Measurements from ENCODE around the gene ZRANB3. TPM values are rescaled to one million over a fixed set of nuclear protein-coding genes. Genes with fewer than 3 reads are reported as not detected.

Gene ZRANB3
- total RNA-seq, 4 donors from 2014 or later: 1.6 to 7.4 (median 2.8) TPM

GRCh38 chr2:135246711-135247270, 284.2 kb downstream of the ZRANB3 start:
- Histone ChIP-seq H3K36me3 (no peaks in the 10 kb centered on the region), H3K4me1 (no peaks in the 10 kb centered on the region), H3K9me3 (peaks cover 0 to 6% (median 3%) of the 10 kb centered on the region in 4 donors), H3K4me3 (no peak overlapping the region), H3K27me3 (no peaks in the 10 kb centered on the region), H3K27ac (no peak overlapping the region)
- TF ChIP-seq POLR2A (IDR thresholded peaks at IDR 0.05) (no peak), CTCF (IDR thresholded peaks at IDR 0.05) (no peak)
- DNase-seq: no peak

DNA sequence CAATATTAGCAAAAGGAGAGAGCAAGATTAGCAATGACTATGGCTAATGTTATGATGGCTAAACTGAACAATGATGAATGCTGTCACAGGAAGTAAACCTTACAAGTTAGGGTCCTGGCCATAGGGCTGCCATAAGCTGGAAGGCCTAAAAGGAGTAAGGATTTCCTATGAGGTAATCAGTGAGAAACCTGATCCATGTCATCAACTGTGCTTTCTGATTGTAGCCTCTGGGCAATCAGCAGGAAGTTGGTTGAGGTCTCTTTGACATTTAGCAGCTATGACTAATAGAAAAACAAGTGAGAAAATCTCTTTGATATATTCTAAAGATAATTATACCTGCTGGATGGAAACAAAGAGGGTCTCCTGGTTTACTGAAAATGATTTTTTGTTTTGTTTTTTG, 285.9 kb downstream of the ZRANB3 start:
- no peaks in the 10 kb centered on the region for H3K4me1 ChIP-seq
- no peak overlapping the region for H3K27ac ChIP-seq
- DNase-seq: no peak
- no peak for TF ChIP-seq CTCF (IDR thresholded peaks at IDR 0.05)
- no peak for TF ChIP-seq POLR2A (IDR thresholded peaks at IDR 0.05)
- no peaks in the 10 kb centered on the region for H3K36me3 ChIP-seq
- H3K27me3 ChIP-seq: no peaks in the 10 kb centered on the region
- H3K4me3 ChIP-seq: no peak overlapping the region
- H3K9me3 ChIP-seq: peaks cover 0 to under 1% (median 0%) of the 10 kb centered on the region in 4 donors

DNA sequence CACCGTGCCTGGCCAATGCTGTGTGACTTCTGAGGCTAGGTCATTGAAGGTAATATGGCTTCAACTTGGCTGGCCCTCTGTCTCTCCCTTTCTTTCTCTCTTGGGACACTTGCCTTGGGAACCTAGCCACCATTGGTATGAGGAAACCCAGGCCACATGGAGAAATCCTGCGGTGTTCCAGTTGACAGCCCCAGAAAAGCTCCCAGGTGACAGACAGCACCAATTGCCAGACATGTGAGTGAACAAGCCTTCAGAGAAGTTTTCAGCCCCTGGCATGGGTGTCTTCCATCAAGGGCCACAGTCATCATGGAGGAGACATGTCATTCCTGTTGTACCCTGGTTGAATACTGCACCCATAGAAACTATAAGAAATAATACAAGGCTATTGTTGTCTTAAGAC, 292.4 kb downstream of the ZRANB3 start:
- no peaks in the 10 kb centered on the region for H3K9me3 ChIP-seq
- no peaks in the 10 kb centered on the region for H3K27me3 ChIP-seq
- H3K27ac ChIP-seq: no peak overlapping the region
- H3K4me1 ChIP-seq: no peaks in the 10 kb centered on the region
- TF ChIP-seq POLR2A (IDR thresholded peaks at IDR 0.05) (no peak), CTCF (IDR thresholded peaks at IDR 0.05) (no peak)
- no peak for DNase-seq
- no peak overlapping the region for H3K4me3 ChIP-seq
- no peaks in the 10 kb centered on the region for H3K36me3 ChIP-seq

DNA sequence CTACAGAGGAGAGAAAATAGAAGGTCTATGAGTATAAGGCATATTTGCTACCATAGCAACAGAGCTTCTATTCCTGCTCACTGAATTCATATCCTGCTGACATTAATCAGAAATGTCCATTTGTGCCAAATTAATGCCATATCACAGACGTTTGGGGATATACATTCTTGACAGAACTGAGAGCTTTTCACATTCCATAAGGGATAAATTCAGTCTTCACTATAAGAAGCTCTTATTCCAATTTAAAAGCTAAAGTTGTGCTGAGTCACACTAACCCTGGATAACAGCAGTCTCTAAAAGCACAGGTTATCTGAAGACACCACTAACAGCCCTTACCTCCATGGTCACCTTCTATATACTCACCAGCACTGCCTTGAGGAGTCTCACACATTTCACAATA, 300.9 kb downstream of the ZRANB3 start:
- Histone ChIP-seq H3K27ac (no peak overlapping the region), H3K27me3 (no peaks in the 10 kb centered on the region), H3K9me3 (no peaks in the 10 kb centered on the region), H3K4me1 (no peaks in the 10 kb centered on the region), H3K36me3 (no peaks in the 10 kb centered on the region), H3K4me3 (no peak overlapping the region)
- no peak for TF ChIP-seq POLR2A (IDR thresholded peaks at IDR 0.05)
- no peak for TF ChIP-seq CTCF (IDR thresholded peaks at IDR 0.05)
- no peak for DNase-seq

- Histone ChIP-seq H3K36me3 (no peaks in the 10 kb centered on the region), H3K4me3 (no peak overlapping the region), H3K4me1 (no peaks in the 10 kb centered on the region), H3K27ac (no peak overlapping the region), H3K27me3 (no peaks in the 10 kb centered on the region), H3K9me3 (no peaks in the 10 kb centered on the region)
- TF ChIP-seq CTCF (IDR thresholded peaks at IDR 0.05) (no peak), POLR2A (IDR thresholded peaks at IDR 0.05) (no peak)
- no peak for DNase-seq
Observed at GRCh38 chr2:135227386-135227785, 303.6 kb downstream of the ZRANB3 start.

DNA sequence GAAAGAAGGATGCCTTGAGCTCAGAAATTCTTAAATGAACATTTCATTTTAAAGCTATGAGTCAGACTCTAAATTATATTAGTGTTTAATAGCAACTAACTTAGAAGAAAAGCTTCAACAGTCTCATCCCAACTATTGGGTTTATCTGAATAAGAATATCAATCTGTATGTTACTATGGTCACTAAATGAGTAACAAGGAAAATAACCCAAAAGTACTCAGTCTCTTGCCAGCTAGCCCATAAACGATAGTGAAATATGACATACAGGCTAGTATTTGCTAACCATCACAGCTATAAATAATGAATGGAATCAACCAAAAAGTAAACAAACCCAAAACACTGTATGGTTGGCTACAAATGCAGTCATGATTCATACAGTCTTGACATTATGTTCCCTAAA, 304.1 kb downstream of the ZRANB3 start:
- no peak for DNase-seq
- H3K4me3 ChIP-seq: no peak overlapping the region
- TF ChIP-seq CTCF (IDR thresholded peaks at IDR 0.05) (no peak), POLR2A (IDR thresholded peaks at IDR 0.05) (no peak)
- H3K27me3 ChIP-seq: no peaks in the 10 kb centered on the region
- H3K4me1 ChIP-seq: no peaks in the 10 kb centered on the region
- no peaks in the 10 kb centered on the region for H3K36me3 ChIP-seq
- H3K9me3 ChIP-seq: no peaks in the 10 kb centered on the region
- no peak overlapping the region for H3K27ac ChIP-seq
